ENCODE data around the gene PI4K2A. TPM values are rescaled to one million over a fixed set of nuclear protein-coding genes. Genes with fewer than 3 reads are reported as not detected.

PI4K2A gene
- total RNA-seq, 3 donors from 2014 or later: 18.0 to 24.8 (median 21.5) TPM

DNA sequence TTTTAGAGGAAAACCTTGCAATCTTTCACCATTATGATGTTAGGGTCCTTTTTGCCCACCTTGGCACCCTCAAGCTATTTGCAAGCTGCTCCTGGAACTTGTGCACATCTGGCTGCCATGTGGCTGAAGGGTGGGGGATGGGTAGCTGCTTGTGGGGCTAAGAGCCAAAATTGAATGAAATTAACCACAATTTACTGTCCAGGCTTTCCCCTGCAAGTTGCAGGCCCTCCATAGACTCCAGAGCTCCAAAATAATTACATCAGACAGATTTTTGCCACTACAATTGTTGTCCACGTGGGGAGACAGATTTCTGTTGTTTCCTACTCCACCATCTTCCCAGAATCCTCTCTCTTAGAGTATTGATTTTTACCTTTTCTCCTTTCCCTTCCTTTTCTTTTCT is 19.1 kb downstream of the PI4K2A start:
- intact Hi-C loops (cut with DNase I; ENCODE audit: low total_unique reads): no loop called here
- DNase-seq (ENCODE audit: low spot score in 2 of 2): no peak
- peaks cover 6% of the 10 kb centered on the region for H3K36me3 ChIP-seq
- no peaks in the 10 kb centered on the region for H3K4me1 ChIP-seq
- H3K9me3 ChIP-seq: no peaks in the 10 kb centered on the region
- no peak overlapping the region for H3K27ac ChIP-seq
- H3K4me3 ChIP-seq: no peak overlapping the region
- no peaks in the 10 kb centered on the region for H3K27me3 ChIP-seq
- TF ChIP-seq POLR2A (IDR thresholded peaks at IDR 0.05) (no peak), POLR2AphosphoS5 (IDR thresholded peaks at IDR 0.05) (no peak)
- TF ChIP-seq, protein P1, sequence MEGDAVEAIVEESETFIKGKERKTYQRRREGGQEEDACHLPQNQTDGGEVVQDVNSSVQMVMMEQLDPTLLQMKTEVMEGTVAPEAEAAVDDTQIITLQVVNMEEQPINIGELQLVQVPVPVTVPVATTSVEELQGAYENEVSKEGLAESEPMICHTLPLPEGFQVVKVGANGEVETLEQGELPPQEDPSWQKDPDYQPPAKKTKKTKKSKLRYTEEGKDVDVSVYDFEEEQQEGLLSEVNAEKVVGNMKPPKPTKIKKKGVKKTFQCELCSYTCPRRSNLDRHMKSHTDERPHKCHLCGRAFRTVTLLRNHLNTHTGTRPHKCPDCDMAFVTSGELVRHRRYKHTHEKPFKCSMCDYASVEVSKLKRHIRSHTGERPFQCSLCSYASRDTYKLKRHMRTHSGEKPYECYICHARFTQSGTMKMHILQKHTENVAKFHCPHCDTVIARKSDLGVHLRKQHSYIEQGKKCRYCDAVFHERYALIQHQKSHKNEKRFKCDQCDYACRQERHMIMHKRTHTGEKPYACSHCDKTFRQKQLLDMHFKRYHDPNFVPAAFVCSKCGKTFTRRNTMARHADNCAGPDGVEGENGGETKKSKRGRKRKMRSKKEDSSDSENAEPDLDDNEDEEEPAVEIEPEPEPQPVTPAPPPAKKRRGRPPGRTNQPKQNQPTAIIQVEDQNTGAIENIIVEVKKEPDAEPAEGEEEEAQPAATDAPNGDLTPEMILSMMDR (IDR thresholded peaks at IDR 0.05): no peak

- H3K4me3 ChIP-seq: no peak overlapping the region
- TF ChIP-seq POLR2A (IDR thresholded peaks at IDR 0.05) (no peak), POLR2AphosphoS5 (IDR thresholded peaks at IDR 0.05) (no peak)
- TF ChIP-seq, protein P1 (IDR thresholded peaks at IDR 0.05): no peak
- no peaks in the 10 kb centered on the region for H3K36me3 ChIP-seq
- intact Hi-C loops (cut with DNase I; ENCODE audit: low total_unique reads): no loop called here
- no peak overlapping the region for H3K27ac ChIP-seq
- DNase-seq (ENCODE audit: low spot score in 2 of 2): no peak
- H3K9me3 ChIP-seq: no peaks in the 10 kb centered on the region
- H3K4me1 ChIP-seq: no peaks in the 10 kb centered on the region
- no peaks in the 10 kb centered on the region for H3K27me3 ChIP-seq
Measured at GRCh38 chr10:97664282-97664850, 23.9 kb downstream of the PI4K2A start.

GRCh38 chr10:97666992-97667391 is 26.5 kb downstream of the PI4K2A start:
- H3K9me3 ChIP-seq: no peaks in the 10 kb centered on the region
- no peak for DNase-seq (ENCODE audit: low spot score in 2 of 2)
- no peaks in the 10 kb centered on the region for H3K27me3 ChIP-seq
- H3K4me3 ChIP-seq: no peak overlapping the region
- intact Hi-C loops (cut with DNase I; ENCODE audit: low total_unique reads): no loop called here
- no peaks in the 10 kb centered on the region for H3K4me1 ChIP-seq
- no peak overlapping the region for H3K27ac ChIP-seq
- H3K36me3 ChIP-seq: no peaks in the 10 kb centered on the region
- no peak for TF ChIP-seq POLR2AphosphoS5 (IDR thresholded peaks at IDR 0.05)
- TF ChIP-seq POLR2A (IDR thresholded peaks at IDR 0.05): no peak

DNA sequence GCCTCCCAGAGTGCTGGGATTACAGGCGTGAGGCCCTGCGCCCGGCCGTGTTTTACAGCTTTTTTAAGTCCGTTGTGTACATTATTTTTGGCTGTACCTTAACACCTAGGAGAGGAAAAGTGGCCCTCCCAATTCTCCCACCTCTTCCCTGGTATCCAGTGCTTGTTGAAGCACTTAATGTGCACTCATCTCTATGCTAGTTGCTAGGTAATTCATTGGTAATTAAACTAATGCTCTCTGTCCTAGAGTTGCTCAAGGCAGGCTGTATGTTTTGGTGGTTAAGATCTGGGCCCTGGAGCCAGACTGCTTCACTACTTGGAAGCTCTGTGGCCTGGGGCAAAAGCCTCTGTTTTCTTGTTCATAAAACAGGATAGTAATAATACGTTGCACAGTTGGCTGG is 27.0 kb downstream of the PI4K2A start:
- Histone ChIP-seq H3K27ac (no peak overlapping the region), H3K9me3 (no peaks in the 10 kb centered on the region), H3K4me3 (no peak overlapping the region), H3K36me3 (no peaks in the 10 kb centered on the region), H3K4me1 (no peaks in the 10 kb centered on the region), H3K27me3 (no peaks in the 10 kb centered on the region)
- TF ChIP-seq, protein P1 (IDR thresholded peaks at IDR 0.05): no peak
- TF ChIP-seq POLR2AphosphoS5 (IDR thresholded peaks at IDR 0.05) (no peak), POLR2A (IDR thresholded peaks at IDR 0.05) (no peak)
- no peak for DNase-seq (ENCODE audit: low spot score in 2 of 2)
- intact Hi-C loops (cut with DNase I; ENCODE audit: low total_unique reads): no loop called here

DNA sequence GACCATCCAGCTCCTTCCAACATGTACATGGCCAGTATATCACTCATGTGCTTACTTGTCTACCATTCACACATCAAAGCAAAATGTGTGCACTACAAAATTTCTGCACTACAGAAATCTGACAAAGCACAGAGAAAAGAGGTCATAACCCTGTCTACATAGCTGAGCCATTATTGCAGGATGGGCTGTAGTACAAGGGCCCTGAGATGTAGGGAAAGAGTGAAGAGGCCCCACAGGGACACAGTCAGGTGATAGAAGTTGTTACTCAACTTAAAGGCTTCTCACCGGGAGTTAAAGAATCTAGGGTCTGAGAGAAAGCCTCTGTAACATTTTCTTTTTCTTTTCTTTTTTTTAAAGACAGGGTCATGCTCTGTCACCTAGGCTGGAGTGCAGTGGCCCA is 29.1 kb downstream of the PI4K2A start:
- TF ChIP-seq POLR2A (IDR thresholded peaks at IDR 0.05) (no peak), POLR2AphosphoS5 (IDR thresholded peaks at IDR 0.05) (no peak)
- TF ChIP-seq, protein P1 (IDR thresholded peaks at IDR 0.05): no peak
- no peaks in the 10 kb centered on the region for H3K9me3 ChIP-seq
- H3K36me3 ChIP-seq: no peaks in the 10 kb centered on the region
- intact Hi-C loops (cut with DNase I; ENCODE audit: low total_unique reads): no loop called here
- H3K27ac ChIP-seq: no peak overlapping the region
- no peak for DNase-seq (ENCODE audit: low spot score in 2 of 2)
- H3K4me1 ChIP-seq: no peaks in the 10 kb centered on the region
- no peaks in the 10 kb centered on the region for H3K27me3 ChIP-seq
- H3K4me3 ChIP-seq: no peak overlapping the region

Data from breast epithelium (tissue), 4 donors.